Measurements from ENCODE around the gene PLIN4.

Gene PLIN4

DNA sequence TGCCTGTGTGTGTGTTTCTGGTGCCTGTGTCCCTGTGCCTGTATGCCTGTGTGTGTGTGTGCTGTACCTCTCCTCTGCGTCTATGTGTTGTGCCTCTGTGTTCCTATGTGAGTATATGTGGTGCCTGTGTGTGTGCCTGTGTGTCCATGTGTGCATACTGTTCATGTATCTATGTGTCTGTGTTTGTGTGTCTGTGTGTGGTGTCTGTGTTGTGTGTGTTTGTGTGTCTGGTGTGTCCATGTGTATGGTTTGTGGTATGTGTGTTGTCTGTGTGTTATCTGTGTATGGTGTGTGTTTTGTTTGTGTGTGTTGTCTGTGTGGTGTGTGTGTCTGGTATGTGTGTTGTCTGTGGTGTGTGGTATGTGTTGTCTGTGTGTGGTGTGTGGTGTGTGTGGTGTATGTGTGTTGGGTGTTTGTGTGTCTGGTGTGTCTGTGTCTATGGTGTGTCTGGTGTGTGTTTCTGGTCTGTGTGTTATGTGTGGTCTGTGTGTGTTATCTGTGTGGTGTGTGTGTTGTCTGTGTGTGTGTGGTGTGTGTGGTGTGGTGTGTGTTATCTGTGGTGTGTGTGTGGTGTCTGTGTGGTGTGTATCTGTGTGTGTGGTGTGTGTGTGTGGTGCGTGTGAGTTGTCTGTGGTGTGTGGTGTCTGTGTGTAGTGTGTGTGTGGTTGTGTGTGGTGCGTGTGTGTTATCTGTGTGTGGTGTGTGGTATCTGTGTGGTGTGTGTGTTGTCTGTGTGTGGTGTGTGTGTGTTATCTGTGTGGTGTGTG is 25.8 kb downstream of the PLIN4 start:
- DNase-seq (ENCODE audit: low read depth) = no peak

DNA sequence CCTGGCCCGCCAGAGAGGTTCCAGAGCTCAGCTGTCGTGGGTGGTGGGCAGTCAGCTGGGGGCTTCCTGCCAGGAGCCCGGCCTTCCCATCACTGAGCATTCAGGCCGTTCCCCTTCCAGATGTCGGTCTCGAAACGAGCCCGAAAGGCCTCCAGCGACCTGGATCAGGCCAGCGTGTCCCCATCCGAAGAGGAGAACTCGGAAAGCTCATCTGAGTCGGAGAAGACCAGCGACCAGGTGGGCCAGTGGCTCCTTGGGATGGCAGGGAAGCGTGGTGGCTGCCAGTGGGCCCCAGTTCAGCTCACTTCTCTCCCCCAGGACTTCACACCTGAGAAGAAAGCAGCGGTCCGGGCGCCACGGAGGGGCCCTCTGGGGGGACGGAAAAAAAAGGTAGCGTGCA is 26.8 kb downstream of the PLIN4 start:
- no peak for DNase-seq (ENCODE audit: low read depth)

DNA sequence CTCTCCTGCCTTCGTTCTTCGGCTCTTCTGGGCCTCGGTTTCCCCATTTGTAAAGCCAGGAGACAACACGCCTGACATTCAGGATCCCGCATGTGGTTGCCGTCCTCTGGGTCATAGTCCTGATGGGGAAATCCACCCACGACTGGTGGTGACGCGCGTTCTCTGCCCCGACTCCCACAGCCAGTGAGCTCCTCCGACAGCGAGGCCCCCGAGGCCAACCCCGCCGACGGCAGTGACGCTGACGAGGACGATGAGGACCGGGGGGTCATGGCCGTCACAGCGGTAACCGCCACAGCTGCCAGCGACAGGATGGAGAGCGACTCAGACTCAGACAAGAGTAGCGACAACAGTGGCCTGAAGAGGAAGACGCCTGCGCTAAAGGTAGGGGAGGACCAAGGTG is 29.8 kb downstream of the PLIN4 start:
- DNase-seq (ENCODE audit: low read depth) = no peak

DNA sequence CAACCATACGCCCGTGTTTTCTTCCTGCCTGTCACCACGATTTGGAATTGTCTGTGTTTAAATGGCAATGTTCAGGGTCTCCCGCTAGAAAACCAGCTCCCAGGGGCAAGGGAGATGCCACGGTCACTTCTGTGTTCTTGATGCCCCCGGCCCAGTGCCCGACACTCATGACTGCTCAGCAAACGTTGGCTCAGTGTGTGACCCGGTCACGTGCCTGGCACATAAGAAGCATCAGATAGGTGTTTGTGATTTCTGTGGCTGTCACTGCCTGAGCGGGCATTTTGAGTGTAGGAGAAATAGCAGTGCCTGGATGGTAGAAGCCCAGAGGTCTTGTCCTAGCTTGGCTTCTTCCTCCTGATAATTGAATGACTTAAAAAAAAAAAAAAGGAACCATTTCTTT is 30.7 kb downstream of the PLIN4 start:
- no peak for DNase-seq (ENCODE audit: low read depth)

DNA sequence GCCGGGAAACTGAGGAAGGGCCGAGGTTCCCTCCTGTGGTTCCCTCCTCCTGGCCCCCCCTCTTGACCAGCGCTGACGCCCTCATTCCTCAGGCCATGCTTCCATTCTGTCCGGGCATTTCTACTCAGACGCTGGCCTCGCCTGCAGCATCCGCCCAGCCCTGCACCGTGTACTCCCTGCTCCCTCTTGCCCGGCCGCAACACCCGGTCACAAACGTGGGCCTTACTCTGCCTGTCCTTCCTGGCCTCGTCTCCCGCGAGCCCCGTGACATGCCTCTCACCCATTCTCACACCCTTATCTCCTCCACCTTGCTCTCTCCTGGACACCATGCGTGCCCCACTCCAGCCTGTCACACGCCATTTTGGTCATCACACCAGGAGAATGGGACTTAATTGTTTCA is 34.9 kb downstream of the PLIN4 start:
- DNase-seq (ENCODE audit: low read depth) = no peak

DNA sequence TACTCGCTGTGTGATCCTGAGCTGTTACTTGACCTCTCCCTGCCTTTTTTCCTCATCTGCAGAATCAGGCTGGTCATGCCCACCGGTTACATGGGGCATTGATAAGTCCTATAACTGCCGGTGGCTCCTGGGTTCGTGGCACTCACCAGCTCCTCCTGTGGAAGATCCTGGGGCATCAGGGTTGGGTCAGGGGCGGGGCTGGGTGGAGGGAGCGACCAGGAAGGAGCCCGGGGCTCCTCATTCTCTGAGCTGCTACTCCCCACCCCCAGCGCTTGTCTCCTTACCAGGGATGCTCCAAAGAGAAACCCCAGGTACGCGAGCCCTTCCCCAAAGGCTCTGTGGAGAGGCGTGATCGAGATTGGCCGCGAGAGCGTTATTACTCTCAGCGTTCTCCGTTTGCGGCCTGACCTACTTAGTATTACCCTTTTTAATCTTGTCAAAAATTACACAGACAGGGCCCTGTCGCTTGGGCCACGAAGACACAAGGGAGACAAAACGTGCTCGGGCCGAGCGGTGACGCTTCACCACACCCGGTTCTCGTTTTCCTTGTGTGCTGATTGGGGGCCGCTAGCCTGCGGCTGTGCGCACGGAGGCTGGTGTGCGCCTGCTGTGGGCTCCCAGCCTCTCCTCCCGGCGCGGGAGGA is 35.4 kb downstream of the PLIN4 start:
- no peak for DNase-seq (ENCODE audit: low read depth)

DNA sequence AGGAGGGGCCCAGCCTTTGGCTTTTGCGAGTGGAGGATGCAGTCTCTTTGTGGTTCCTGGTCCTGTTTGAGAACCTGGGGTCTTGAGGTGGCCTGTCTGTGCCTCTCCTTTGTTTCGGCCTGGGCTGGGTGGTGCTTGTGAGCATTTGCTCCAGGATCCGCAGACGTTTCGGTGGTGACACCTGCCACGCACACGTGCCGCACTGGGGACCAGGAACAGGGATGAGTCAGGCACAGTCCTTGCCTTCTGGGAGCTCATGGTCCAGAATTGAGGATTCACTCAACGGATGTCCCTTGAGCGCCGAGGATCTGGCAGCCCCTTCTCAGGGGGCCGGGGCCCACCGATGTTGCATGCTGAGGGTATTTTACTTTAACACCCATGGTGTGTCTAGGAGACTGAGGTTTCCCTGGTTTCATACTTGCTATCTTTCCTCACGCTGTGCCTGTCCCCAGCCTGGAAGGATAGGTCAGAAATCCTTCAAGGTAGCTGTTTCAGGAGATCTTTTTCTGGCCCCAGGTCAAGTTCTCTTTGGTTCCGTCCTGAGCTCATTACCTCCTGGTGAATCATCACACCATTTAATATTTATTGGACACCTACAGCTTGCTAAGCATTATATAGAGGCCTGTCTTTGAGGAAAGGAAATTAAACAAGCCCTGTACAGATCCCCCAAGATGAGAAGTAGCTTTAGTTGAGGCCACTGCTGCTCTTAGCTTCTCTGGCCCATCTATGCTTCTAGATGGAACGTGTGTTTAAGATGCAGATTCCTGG is 41.1 kb downstream of the PLIN4 start:
- no peak for DNase-seq (ENCODE audit: low read depth)

DNA sequence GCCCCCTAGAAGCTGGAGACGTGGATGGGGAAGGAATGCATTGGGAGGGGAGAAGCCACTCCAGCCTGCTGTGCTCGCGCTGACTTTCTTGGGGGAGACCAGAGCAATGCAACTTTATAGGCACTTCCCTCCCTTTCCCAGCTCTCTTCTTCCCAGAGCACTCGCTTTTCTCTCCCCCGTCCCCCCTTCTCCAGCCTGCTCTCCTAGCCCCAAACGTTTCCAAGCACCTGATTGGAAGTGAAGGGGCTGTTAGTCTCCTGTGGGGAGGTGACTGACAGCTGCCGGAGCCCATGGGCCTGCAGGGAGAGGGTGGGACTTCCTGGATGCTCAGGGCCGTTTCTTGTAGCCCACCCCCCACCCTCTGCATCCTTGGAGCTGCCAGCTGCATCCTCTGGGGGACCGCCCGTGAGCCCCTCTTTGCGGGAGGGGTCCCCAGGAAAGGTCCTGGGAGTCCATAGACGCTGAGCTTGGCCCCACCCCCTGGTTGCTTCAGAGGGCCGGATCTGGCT is 43.7 kb downstream of the PLIN4 start:
- DNase-seq (ENCODE audit: low read depth) = peak; percentile 75

DNA sequence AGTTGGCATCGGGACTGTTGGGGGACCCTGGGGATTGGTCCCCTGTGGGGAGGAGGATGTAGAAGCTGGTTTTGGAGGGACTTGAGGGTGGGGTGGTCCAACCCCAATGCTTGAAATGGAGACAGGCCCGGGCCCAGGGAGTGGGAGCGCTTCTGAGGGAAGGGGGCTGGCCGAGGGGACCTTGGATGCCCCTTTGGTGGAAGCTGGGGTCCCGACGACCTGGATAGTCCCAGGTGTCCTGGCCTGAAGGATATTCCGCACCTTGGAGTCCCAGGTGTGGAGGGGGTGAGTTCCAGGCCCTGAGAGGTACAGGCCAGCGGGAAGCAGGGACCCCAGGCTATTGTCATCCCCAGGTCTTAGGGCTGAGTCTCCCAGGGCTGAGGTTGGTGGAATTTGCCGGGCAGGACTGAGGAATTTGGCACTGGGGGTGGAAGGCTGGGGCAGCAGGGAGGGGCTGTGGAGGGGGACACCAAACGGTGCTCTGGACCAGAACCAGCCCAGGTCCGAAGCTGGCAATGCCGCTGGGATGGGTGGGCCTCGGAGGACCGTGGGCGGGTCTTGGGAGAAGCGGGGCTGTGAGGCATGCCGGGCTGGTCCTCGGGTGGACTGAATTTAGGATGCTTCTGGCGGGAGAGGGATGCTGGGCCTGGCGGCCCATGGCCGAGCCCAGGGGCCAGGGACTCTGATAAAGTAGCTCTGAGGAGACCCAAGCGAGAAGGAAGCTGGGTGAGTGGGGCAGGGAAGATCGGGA is 44.3 kb downstream of the PLIN4 start:
- DNase-seq (ENCODE audit: low read depth) = no peak

DNA sequence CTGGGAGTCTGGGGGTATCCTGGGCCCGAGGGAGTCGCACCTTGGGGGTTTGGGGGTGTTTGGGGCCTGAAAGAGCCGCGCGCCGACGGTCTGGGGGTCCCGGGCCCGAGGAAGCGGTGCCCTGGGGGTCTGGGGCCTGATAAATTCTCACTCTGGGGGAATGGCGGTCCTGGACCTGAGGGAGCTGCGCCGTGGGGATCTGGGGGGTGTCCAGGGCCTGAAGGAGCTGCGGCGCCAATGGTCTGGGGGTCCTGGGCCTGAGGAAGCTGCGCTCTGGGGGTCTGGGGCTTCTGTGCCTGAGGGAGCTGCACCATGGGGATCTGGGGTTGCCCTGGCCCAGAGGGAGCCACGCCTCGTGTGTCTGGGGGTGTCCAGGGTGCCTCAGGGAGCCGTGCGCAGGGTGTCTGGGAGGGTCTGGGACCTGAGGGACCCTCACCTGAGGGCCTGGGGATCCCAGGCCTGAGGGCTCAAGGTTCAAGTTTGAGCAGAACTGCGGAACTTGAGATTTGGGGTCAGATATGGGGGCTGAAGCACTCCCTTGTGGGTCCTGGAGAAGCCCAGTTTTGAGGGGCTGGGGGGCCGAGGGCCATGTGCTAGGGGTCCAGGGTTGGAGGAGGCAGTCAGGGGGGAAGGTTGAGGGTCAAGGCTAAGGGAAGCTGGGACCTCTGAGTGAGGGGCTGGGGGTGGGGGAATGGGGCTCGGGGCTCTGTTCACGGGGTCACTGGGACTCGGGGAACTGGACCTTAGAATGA is 45.1 kb downstream of the PLIN4 start:
- DNase-seq (ENCODE audit: low read depth) = no peak

DNA sequence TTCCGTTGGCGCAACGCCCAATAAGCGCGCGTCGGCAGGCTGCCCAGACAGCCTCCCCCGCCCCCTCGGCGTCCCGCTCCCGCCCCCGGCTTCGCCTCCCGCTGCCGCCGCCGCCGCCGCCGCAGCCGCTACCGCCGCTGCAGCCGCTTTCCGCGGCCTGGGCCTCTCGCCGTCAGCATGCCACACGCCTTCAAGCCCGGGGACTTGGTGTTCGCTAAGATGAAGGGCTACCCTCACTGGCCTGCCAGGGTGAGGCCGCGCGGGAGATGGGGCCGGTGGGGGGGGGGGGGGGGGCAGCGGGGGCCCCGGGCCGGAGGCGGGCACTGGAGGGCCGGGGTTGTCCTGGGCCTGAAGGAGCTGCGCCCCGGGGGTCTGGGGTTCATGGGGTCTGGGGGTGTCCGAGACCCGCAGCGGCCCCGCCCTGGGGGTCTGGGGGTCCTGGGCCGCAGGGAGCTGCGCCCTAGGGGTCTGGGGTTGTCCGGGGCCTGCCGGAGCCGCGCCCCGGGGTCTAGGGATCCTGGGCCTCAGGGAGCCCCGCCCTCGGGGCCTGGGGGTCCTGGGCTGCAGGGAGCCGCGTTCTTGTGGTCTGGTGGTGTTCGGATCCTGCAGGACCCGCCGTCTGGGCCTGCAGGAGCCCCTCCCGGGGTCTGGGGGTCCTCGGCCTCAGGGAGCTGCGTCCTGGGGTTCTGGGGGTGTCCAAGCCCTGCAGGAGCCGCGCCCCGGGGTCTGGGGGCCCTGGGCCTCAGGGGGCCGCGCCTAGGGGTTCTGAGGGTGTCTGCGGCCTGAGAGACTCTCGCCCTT is 45.9 kb downstream of the PLIN4 start, which contains the start of gene HDGFL2:
Gene HDGFL2 (plus strand): TSS at position 124 of the 801 bp plus-strand sequence. CDS start 54 bp downstream, at position 178.
- no peak for DNase-seq (ENCODE audit: low read depth)

DNA sequence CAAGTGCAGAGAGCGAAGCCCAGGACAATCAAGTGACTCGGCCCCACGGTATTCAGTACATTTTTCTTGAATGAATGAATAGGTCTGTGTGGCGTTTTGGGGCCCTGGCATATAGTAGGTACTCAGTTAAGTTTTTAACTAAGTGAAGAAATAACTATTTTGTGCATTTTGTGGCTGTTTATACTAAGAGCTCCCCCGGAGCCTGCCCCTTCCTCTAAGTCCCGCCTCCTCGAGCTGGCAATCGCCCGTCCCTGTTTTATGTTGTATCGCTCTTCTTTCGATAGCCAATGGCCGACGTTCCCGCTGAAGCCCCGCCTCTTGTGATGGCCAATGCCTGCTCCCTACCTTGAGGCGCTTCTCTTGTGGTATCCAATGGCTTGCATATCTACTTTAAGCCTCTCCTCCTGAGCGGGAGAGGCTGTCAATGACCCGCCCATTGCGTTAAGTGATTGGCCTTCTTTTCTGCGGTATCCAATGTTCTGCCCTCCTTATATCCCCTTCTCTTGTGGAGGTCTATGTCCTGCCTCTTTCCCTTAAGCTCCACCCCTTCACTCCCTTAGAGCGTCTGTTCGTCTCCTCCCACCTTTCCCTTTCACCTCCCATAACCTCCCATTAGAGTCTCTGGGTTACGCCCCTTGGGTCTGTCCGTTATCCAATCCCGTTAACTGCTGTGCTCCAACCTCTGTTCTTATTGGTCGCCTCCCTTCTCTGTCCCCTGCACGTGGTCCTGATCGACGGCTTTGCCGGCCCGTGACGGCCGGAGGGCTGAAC is 46.7 kb downstream of the PLIN4 start:
- peak; percentile 100 for DNase-seq (ENCODE audit: low read depth)

DNA sequence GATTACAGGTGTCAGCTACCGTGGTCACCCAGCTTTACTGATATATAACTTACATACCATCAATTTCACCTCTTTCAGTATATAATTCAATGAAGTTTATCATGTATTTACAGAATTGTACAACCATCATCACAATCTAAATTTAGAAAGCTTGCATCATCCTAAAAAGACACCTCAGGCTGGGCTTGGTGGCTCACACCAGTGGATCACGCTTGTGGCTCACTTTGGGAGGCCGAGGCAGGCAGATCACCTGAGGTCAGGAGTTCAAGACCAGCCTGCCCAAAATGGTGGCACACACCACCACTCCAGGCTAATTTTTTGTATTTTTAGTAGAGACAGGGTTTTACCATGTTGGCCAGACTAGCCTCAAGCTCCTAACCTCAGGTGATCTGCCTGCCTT is 50.5 kb downstream of the PLIN4 start:
- DNase-seq (ENCODE audit: low read depth) = no peak

DNA sequence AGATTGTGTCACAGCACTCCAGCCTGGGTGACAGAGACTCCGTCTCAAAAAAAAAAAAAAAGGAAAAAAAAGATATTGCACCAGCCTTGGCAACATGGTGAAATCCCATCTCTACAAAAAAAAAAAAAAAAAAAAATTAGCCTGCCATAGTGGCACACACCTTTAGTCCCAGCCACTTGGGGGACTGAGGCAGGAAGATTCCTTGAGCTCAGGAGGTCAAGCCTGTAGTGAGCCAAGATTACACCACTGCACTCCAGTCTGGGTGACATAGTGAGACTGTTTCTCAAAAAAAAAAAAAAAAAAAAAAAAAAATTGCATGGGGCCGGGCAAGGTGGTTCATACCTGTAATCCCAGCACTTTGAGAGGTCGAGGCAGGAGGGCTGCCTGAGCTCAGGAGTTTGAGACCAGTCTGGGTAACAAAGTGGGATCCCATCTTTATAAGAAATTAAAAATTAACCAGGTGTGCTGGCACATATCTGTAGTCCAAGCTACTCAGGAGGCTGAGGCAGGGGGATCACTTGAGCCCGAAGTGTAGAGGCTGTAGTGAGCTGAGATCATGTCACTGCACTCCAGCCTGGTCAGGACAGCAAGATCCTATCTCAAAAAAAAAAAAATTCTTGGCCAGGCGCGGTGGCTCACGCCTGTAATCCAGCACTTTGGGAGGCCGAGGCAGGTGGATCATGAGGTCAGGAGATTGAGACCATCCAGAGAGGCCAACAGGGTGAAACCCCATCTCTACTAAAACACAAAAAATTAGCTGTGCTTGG is 53.3 kb downstream of the PLIN4 start:
- no peak for DNase-seq (ENCODE audit: low read depth)

DNA sequence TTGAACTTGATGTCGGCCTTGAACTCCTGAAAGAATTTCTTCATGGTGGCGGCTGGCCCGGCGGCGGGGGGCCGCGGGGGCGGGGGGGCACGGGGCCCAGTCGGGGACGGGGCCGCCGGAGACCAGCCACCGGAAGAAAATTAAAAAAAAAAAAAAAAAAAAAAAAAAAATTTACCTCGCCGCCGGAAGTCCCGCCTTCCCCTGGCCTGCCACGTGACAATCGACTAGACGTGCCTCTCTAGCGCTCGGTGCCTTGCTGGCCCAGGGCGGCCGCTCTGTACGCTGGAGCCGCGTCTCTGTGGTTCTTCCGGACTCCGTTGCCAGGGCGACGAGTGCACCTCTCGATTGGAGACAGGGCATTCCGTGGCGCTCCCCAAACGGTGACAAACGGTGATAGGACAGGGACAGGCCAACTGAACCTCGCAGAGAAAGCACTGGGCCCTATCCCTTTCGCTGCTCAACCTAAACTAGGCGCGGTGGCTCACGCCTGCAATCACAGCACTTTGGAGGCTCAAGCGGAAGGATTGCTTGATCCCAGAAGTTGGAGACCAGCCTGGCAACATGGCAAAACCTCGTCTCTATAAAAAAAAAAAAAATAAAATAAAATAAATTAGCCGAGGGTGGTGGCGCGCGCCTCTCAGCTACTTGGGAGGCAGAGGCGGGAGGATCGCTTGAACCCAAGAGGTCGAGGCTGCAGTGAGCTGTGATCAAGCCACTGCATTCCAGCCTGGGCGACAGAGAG is 60.5 kb downstream of the PLIN4 start, which contains the start of gene UBXN6:
Gene UBXN6 (minus strand): TSS at position 141 of the 742 bp plus-strand sequence. CDS start 97 bp downstream, at position 44.
- DNase-seq (ENCODE audit: low read depth) = peak; percentile 99

DNA sequence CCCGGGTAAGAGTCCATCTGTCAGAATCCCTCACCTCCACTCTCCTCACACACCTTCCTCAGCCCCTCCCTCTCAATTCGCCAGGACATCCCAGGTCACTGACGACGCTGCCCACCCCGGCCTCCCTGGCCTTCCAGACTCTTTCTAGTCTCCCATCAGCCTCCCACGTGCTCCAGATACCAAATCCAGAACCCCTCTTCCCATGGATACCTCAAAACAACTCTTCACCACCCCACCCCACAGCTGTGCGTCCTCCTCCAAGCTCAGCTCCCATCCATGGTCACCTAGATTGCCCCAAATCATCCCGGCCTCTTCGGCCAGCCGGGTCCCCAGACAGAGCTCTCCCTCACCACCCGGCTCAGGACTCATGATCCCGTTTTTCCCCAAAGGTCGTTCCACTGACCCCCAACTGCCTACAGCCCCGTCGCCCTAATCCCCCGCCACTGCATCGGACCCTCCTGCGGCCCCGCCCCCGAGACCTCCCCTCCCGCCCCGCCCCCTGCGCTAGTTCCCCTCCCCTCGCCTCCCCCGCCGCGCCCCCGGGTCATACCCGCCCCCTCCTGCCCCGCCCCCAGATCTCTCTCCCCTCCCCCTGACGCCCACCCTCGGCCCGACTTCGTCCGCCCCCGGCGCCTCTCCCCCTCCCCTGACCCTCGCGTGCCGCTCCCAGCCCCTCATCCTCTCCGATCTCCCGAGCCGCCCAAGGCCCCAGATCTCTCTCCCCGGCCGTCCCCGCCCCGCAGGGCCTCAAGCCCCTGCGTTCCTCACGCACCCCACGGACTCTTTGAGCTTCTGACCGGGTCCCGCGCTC is 61.2 kb downstream of the PLIN4 start:
- DNase-seq (ENCODE audit: low read depth) = peak; percentile 64

DNA sequence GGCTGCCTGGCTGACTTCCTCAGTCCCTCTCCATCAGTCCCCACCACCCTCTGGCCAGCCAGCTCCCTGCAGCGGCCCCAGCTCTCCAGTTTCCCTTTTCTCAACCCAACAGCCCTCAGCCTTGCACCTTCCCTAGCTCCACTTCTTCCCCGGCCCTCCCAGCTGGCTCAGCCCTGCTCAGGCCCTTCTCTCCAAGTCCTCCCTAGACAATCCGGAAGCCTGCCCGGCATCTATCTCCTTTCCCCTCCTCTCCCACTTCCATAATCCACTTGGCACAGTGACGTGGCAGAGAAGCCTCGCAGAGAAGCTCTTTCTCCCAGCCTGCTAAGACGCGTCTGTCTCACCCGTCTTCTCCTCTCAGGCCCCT is 61.8 kb downstream of the PLIN4 start:
- peak; percentile 83 for DNase-seq (ENCODE audit: low read depth)

Measured in amniotic epithelial cell (primary cell).